GM21786 (cell line): ENCODE results near the gene FARS2.
A peak's percentile ranks its signal among the peaks of the same experiment; 100 is the strongest.

Source experiments
- ATAC-seq: cut with Tn5 transposase; IDR thresholded peaks from one replicate; pipeline ENCODE4 v1.9.1; 2021; ENCODE audit not compliant: unreplicated experiment

Gene FARS2

GRCh38 chr6:5285081-5285480 lies 23.8 kb downstream of the FARS2 start:
- ATAC-seq, result no peak

GRCh38 chr6:5285526-5285925 lies 24.2 kb downstream of the FARS2 start:
- no peak for ATAC-seq

- no peak for ATAC-seq
Observed at GRCh38 chr6:5286780-5287179, 25.5 kb downstream of the FARS2 start.

- no peak for ATAC-seq
Observed at GRCh38 chr6:5287205-5287965, 26.1 kb downstream of the FARS2 start.

- no peak for ATAC-seq
Observed at GRCh38 chr6:5287966-5288297, 26.6 kb downstream of the FARS2 start.

- no peak for ATAC-seq
Observed at GRCh38 chr6:5290097-5290496, 28.8 kb downstream of the FARS2 start.

GRCh38 chr6:5290500-5290899 lies 29.2 kb downstream of the FARS2 start:
- no peak for ATAC-seq

- ATAC-seq, result no peak
Observed at GRCh38 chr6:5292154-5292553, 30.8 kb downstream of the FARS2 start.

- ATAC-seq, result no peak
Observed at GRCh38 chr6:5293692-5294091, 32.4 kb downstream of the FARS2 start.

- ATAC-seq, result no peak
Observed at GRCh38 chr6:5294392-5295211, 33.3 kb downstream of the FARS2 start.

GRCh38 chr6:5295623-5296022 lies 34.3 kb downstream of the FARS2 start:
- ATAC-seq, result no peak

- no peak for ATAC-seq
Observed at GRCh38 chr6:5300206-5300764, 39.0 kb downstream of the FARS2 start.

GRCh38 chr6:5302220-5302946 lies 41.1 kb downstream of the FARS2 start:
- peak; percentile 91 for ATAC-seq

- ATAC-seq, result peak; percentile 52
Observed at GRCh38 chr6:5302995-5303622, 41.8 kb downstream of the FARS2 start.

- no peak for ATAC-seq
Observed at GRCh38 chr6:5303682-5304081, 42.4 kb downstream of the FARS2 start.

- no peak for ATAC-seq
Observed at GRCh38 chr6:5305968-5306626, 44.8 kb downstream of the FARS2 start.

GRCh38 chr6:5307058-5307457 lies 45.7 kb downstream of the FARS2 start:
- ATAC-seq, result no peak

- ATAC-seq, result no peak
Observed at GRCh38 chr6:5308066-5308465, 46.8 kb downstream of the FARS2 start.

GRCh38 chr6:5314191-5314865 lies 53.0 kb downstream of the FARS2 start:
- no peak for ATAC-seq

GRCh38 chr6:5315881-5316280 lies 54.6 kb downstream of the FARS2 start:
- ATAC-seq, result no peak
